ENCODE measurements around the gene ZIC2. TPM values are rescaled to one million over a fixed set of nuclear protein-coding genes. Genes with fewer than 3 reads are reported as not detected.
"Not testable (repeated sequence)": the region's sequence is repeated elsewhere in the genome, so short reads cannot be mapped to it uniquely, and the experiment has no call there.

ZIC2 gene
- total RNA-seq, 1 donor from 2014 or later: 21.9 TPM

DNA sequence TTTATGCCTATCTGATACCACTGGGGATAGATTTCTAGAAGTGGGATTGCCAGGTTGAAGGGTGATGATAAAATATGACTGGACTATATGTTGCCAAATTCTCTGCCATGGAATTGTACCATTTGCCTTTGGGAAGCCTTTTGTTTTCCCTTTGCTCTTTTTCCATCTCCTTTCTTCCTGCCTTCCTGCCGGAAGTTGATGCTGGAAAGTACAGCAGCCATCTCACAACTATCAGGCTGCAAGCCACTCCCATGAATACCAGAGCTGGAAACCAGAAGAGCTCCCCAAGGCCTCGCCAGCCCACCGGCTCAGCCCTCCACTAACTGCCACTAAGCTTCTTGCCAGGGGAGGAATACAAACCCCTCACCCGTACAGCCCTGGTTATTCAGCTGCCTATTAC, 39.7 kb upstream of the ZIC2 start:
- Mint-ChIP-seq H3K27ac (ENCODE audit: unreplicated experiment) (no peak overlapping the region), H3K27me3 (ENCODE audit: unreplicated experiment) (no peaks in the 10 kb centered on the region)

DNA sequence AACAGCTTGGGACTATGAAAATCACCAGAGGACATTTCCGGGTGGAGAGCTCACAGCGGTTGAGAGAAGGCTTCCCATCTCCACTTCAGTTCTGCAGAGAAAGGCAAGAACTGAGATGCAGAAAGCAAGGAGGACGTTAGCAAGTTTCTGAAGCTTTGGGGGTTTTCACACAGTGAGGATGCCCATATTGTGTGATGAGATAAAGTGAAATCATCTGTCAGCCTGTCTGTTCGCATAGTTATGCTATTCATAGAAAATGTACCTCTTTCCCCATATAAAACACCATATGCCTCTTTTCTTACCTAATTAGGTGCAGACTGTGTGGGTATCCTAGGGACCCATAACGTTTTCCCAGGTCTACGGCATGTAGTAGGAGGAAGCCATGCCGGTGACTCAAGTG, 37.5 kb upstream of the ZIC2 start:
- Mint-ChIP-seq H3K27me3 (ENCODE audit: unreplicated experiment) (no peaks in the 10 kb centered on the region), H3K27ac (ENCODE audit: unreplicated experiment) (no peak overlapping the region), H3K4me3 (ENCODE audit: unreplicated experiment) (no peak overlapping the region), H3K9me3 (ENCODE audit: unreplicated experiment) (peaks cover 3% of the 10 kb centered on the region), H3K4me1 (ENCODE audit: low read depth, unreplicated experiment) (peaks cover 4% of the 10 kb centered on the region), H3K36me3 (ENCODE audit: unreplicated experiment) (no peaks in the 10 kb centered on the region)
- TF ChIP-seq CTCF (IDR thresholded peaks at IDR 0.05; ENCODE audit: partially characterized antibody, unreplicated experiment): no peak
- no peak for DNase-seq

More for the DNA sequence above, 39.7 kb upstream of the ZIC2 start:
- H3K4me3 Mint-ChIP-seq (ENCODE audit: unreplicated experiment): no peak overlapping the region
- H3K36me3 Mint-ChIP-seq (ENCODE audit: unreplicated experiment): no peaks in the 10 kb centered on the region
- TF ChIP-seq CTCF (IDR thresholded peaks at IDR 0.05; ENCODE audit: partially characterized antibody, unreplicated experiment): no peak
- peaks cover 3% of the 10 kb centered on the region for H3K9me3 Mint-ChIP-seq (ENCODE audit: unreplicated experiment)
- DNase-seq: no peak
- H3K4me1 Mint-ChIP-seq (ENCODE audit: low read depth, unreplicated experiment): peaks cover 4% of the 10 kb centered on the region

DNA sequence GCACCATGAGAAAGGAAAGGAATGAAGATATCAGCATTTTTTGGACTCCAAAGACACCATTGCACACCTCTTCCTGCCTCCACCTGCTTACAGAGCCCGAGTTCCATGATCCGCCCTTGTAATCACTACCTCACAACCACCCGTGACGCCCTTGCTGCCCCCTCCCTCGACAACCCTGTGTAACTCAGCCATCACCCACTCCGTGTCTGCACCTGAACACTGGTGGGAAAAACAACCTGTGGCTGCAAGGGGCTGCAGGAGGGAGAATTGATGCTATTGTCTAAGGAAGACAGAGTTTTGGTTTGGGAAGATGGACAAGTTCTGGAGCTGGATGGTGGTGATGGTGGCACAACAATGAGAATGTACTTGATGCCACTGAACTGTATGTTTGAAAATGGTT, 37.0 kb upstream of the ZIC2 start:
- Mint-ChIP-seq H3K4me3 (ENCODE audit: unreplicated experiment) (no peak overlapping the region), H3K9me3 (ENCODE audit: unreplicated experiment) (peaks cover 3% of the 10 kb centered on the region), H3K27ac (ENCODE audit: unreplicated experiment) (no peak overlapping the region), H3K27me3 (ENCODE audit: unreplicated experiment) (peaks cover under 1% of the 10 kb centered on the region), H3K4me1 (ENCODE audit: low read depth, unreplicated experiment) (peaks cover 6% of the 10 kb centered on the region), H3K36me3 (ENCODE audit: unreplicated experiment) (no peaks in the 10 kb centered on the region)
- no peak for TF ChIP-seq CTCF (IDR thresholded peaks at IDR 0.05; ENCODE audit: partially characterized antibody, unreplicated experiment)
- no peak for DNase-seq

DNA sequence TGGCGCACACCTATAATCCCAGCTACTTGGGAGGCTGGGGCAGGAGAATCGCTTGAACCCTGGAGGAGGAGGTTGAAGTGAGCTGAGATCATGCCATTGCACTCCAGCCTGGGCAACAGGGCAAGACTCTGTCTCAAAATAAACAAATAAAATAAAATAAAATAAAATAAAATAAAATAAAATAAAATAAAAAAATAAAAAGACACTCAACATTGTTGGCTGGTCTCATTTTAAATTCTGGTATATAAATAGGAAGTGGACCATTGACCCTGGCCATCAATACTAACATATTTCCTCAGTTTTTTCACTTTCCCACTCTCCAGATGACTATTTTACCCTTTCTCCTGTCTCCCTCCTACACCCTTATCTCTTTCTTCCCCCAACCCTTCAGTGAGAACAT, 36.1 kb upstream of the ZIC2 start:
- H3K27me3 Mint-ChIP-seq (ENCODE audit: unreplicated experiment); H3K9me3 Mint-ChIP-seq (ENCODE audit: unreplicated experiment); H3K4me3 Mint-ChIP-seq (ENCODE audit: unreplicated experiment); DNase-seq; H3K4me1 Mint-ChIP-seq (ENCODE audit: low read depth, unreplicated experiment); H3K36me3 Mint-ChIP-seq (ENCODE audit: unreplicated experiment); H3K27ac Mint-ChIP-seq (ENCODE audit: unreplicated experiment): not testable (repeated sequence)

DNA sequence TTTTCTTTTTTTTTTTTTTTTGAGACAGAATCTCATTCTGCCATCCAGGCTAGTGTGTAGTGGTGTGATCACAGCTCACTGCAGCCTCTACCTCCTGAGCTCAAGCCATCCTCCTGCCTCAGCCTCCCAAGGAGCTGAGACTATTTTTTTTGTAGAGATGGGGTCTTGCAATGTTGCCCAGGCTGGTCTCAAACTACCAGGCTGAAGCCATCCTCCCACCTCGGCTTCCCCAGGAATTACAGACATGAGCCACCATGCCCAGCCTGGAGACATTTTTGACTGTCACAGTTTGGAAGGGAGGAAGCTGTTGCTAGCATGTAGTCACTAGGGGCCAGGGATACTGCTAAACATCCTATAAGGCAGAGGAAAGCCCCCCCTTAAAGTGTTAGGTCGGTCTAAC, 33.9 kb upstream of the ZIC2 start:
- Mint-ChIP-seq H3K4me1 (ENCODE audit: low read depth, unreplicated experiment) (peaks cover 8% of the 10 kb centered on the region), H3K4me3 (ENCODE audit: unreplicated experiment) (no peak overlapping the region), H3K9me3 (ENCODE audit: unreplicated experiment) (no peaks in the 10 kb centered on the region), H3K27me3 (ENCODE audit: unreplicated experiment) (peaks cover 8% of the 10 kb centered on the region), H3K27ac (ENCODE audit: unreplicated experiment) (no peak overlapping the region), H3K36me3 (ENCODE audit: unreplicated experiment) (no peaks in the 10 kb centered on the region)
- no peak for DNase-seq
- no peak for TF ChIP-seq CTCF (IDR thresholded peaks at IDR 0.05; ENCODE audit: partially characterized antibody, unreplicated experiment)

GRCh38 chr13:99948411-99948810, 33.2 kb upstream of the ZIC2 start:
- H3K4me1 Mint-ChIP-seq (ENCODE audit: low read depth, unreplicated experiment): peaks cover 8% of the 10 kb centered on the region
- no peak for TF ChIP-seq CTCF (IDR thresholded peaks at IDR 0.05; ENCODE audit: partially characterized antibody, unreplicated experiment)
- no peak overlapping the region for H3K27ac Mint-ChIP-seq (ENCODE audit: unreplicated experiment)
- no peak for DNase-seq
- no peaks in the 10 kb centered on the region for H3K36me3 Mint-ChIP-seq (ENCODE audit: unreplicated experiment)
- H3K27me3 Mint-ChIP-seq (ENCODE audit: unreplicated experiment): peaks cover 8% of the 10 kb centered on the region
- no peak overlapping the region for H3K4me3 Mint-ChIP-seq (ENCODE audit: unreplicated experiment)
- no peaks in the 10 kb centered on the region for H3K9me3 Mint-ChIP-seq (ENCODE audit: unreplicated experiment)
